Left ventricle myocardium superior (tissue), 1 donor: Measurements from ENCODE around the gene RAD51C. TPM values are rescaled to one million over a fixed set of nuclear protein-coding genes. Genes with fewer than 3 reads are reported as not detected.
"Not testable (repeated sequence)": the region's sequence is repeated elsewhere in the genome, so short reads cannot be mapped to it uniquely, and the experiment has no call there.

Source experiments
- ATAC-seq: fragments of 200-7000 bp; cut with Tn5 transposase; one replicate; pipeline ENCODE4 v1.9.1; 2020; ENCODE audit warnings: mild to moderate bottlenecking, moderate library complexity
- DNase-seq: peaks from one replicate; pipeline ENCODE4 v3.0.0-alpha.2; 2020
- intact Hi-C: fragments of 100-400 bp; cut with micrococcal nuclease; formaldehyde crosslinking; loops from one replicate; pipeline ENCODE4 v1.11.0; 2022
- total RNA-seq: library from RNA; stranded (reverse); fragmentation: NEBNext Ultra II Directional; extraction: Animal tissue kit (Norgen Biotek cat#: 25700); gene quantifications from one replicate; pipeline ENCODE4 v1.2.1, GENCODE V29; 2021
- donor health status: DM: no; HTN: yes; CAD: no; lungs with severe emphysema.

The RAD51C gene
- total RNA-seq, 1 donor from 2014 or later: 39.4 TPM

GRCh38 chr17:58722274-58722673 lies 29.9 kb downstream of the RAD51C start:
- intact Hi-C loops: no loop called here
- ATAC-seq (no peak), DNase-seq (no peak)

- intact Hi-C loops: no loop called here
- ATAC-seq (no peak), DNase-seq (no peak)
Observed at GRCh38 chr17:58722696-58723095, 30.3 kb downstream of the RAD51C start.

- intact Hi-C loops: no loop called here
- DNase-seq (no peak), ATAC-seq (no peak)
Observed at GRCh38 chr17:58728798-58729197, 36.4 kb downstream of the RAD51C start.

GRCh38 chr17:58730937-58731336 lies 38.5 kb downstream of the RAD51C start:
- intact Hi-C loops: no loop called here
- DNase-seq (no peak), ATAC-seq (no peak)

- DNase-seq (no peak), ATAC-seq (no peak)
- intact Hi-C loops: no loop called here
Observed at GRCh38 chr17:58734040-58734439, 41.6 kb downstream of the RAD51C start.

GRCh38 chr17:58734811-58735210 lies 42.4 kb downstream of the RAD51C start:
- ATAC-seq: no peak
- intact Hi-C loops: no loop called here
- no peak for DNase-seq

GRCh38 chr17:58741121-58741625 lies 48.8 kb downstream of the RAD51C start:
- intact Hi-C loops: no loop called here

GRCh38 chr17:58747674-58748073 lies 55.3 kb downstream of the RAD51C start:
- DNase-seq: no peak
- ATAC-seq: no peak
- intact Hi-C loops: no loop called here

More at GRCh38 chr17:58741121-58741625, 48.8 kb downstream of the RAD51C start:
- no peak for ATAC-seq
- no peak for DNase-seq

GRCh38 chr17:58749627-58750026 lies 57.2 kb downstream of the RAD51C start:
- DNase-seq, intact Hi-C loops, ATAC-seq: not testable (repeated sequence)

GRCh38 chr17:58753026-58753425 lies 60.6 kb downstream of the RAD51C start:
- DNase-seq (no peak), ATAC-seq (no peak)
- intact Hi-C loops: no loop called here

GRCh38 chr17:58755269-58755576 lies 62.8 kb downstream of the RAD51C start:
- no peak for DNase-seq
- no peak for ATAC-seq
- intact Hi-C loops: no loop called here

GRCh38 chr17:58755577-58756245 lies 63.3 kb downstream of the RAD51C start, which contains the start of gene PPM1E:
Gene PPM1E, plus strand, starts transcription at chr17:58755854.
- intact Hi-C loops: no loop called here

GRCh38 chr17:58756246-58757161 lies 64.1 kb downstream of the RAD51C start:
- peak; percentile 30 for DNase-seq
- intact Hi-C loops: no loop called here
- ATAC-seq: peak; percentile 64

More at GRCh38 chr17:58755577-58756245, 63.3 kb downstream of the RAD51C start, which contains the start of gene PPM1E:
- ATAC-seq: peak; percentile 96
- peak; percentile 68 for DNase-seq

GRCh38 chr17:58757162-58757613 lies 64.8 kb downstream of the RAD51C start:
- DNase-seq (no peak), ATAC-seq (no peak)
- intact Hi-C loops: no loop called here

GRCh38 chr17:58758890-58759289 lies 66.5 kb downstream of the RAD51C start:
- intact Hi-C loops: no loop called here
- DNase-seq (no peak), ATAC-seq (no peak)

- DNase-seq: no peak
- ATAC-seq: no peak
- intact Hi-C loops: no loop called here
Observed at GRCh38 chr17:58759522-58759921, 67.1 kb downstream of the RAD51C start.

GRCh38 chr17:58760248-58760647 lies 67.8 kb downstream of the RAD51C start:
- no peak for DNase-seq
- intact Hi-C loops: no loop called here
- ATAC-seq: no peak

GRCh38 chr17:58763263-58763662 lies 70.9 kb downstream of the RAD51C start:
- intact Hi-C loops: no loop called here
- DNase-seq: no peak
- ATAC-seq: no peak

- no peak for ATAC-seq
- DNase-seq: no peak
- intact Hi-C loops: no loop called here
Observed at GRCh38 chr17:58764373-58764772, 72.0 kb downstream of the RAD51C start.

GRCh38 chr17:58778482-58778881 lies 86.1 kb downstream of the RAD51C start:
- ATAC-seq, DNase-seq, intact Hi-C loops: not testable (repeated sequence)
